SK-N-SH treated with all-trans-retinoic acid at 6 μM for 48 hours (cell line): ENCODE results near the gene GSG1L.

Experiments used
- ATAC-seq: fragments of 200-7000 bp; cut with Tn5 transposase; 3 replicates; pipeline ENCODE4 v1.9.1; 2020; ENCODE audit warnings: mild to moderate bottlenecking, moderate library complexity
- ARNTL ChIP-seq: fragments of 450-650 bp; formaldehyde crosslinking; IDR thresholded peaks from 2 replicates; pipeline ENCODE4 v1.5.0; 2020; ENCODE audit warnings: low read depth, mild to moderate bottlenecking, moderate library complexity, borderline replicate concordance
- CSDC2 ChIP-seq: fragments of 250-450 bp; sonication (Bioruptor Pico); IDR thresholded peaks from 2 replicates; pipeline ENCODE4 v1.5.0; 2020; ENCODE audit warnings: mild to moderate bottlenecking, moderate library complexity
- ESRRG ChIP-seq: fragments of 250-450 bp; sonication (Bioruptor Pico); IDR thresholded peaks from 2 replicates; pipeline ENCODE4 v1.6.1; 2021; ENCODE audit warnings: mild to moderate bottlenecking
- ISL1 ChIP-seq: fragments of 250-450 bp; sonication (Bioruptor Pico); IDR thresholded peaks from 2 replicates; pipeline ENCODE4 v2.1.2; 2022; ENCODE audit warnings: mild to moderate bottlenecking, moderate library complexity
- OSR1 ChIP-seq: fragments of 250-450 bp; sonication (Bioruptor Pico); IDR thresholded peaks from 2 replicates; pipeline ENCODE4 v1.8.0; 2022; ENCODE audit warnings: moderate library complexity, mild to moderate bottlenecking, inconsistent platforms
- PPARA ChIP-seq: fragments of 250-450 bp; sonication (Bioruptor Pico); IDR thresholded peaks from 2 replicates; pipeline ENCODE4 v1.5.0; 2020; ENCODE audit warnings: mild to moderate bottlenecking, borderline replicate concordance
- TCF4 ChIP-seq: fragments of 250-450 bp; sonication (Bioruptor Pico); IDR thresholded peaks from 2 replicates; pipeline ENCODE4 v1.8.0; 2021; ENCODE audit warnings: mild to moderate bottlenecking, moderate library complexity, borderline replicate concordance
- TOX ChIP-seq: fragments of 250-450 bp; sonication (Bioruptor Pico); IDR thresholded peaks from 2 replicates; pipeline ENCODE4 v1.8.0; 2021; ENCODE audit warnings: mild to moderate bottlenecking, moderate library complexity, borderline replicate concordance
- ZC3H10 ChIP-seq: fragments of 250-450 bp; sonication (Bioruptor Pico); IDR thresholded peaks from 2 replicates; pipeline ENCODE4 v1.5.1; 2021; ENCODE audit warnings: mild to moderate bottlenecking, moderate library complexity
- ZFP30 ChIP-seq: fragments of 450-650 bp; formaldehyde crosslinking; IDR thresholded peaks from 2 replicates; pipeline ENCODE4 v1.5.0; 2022; ENCODE audit warnings: mild to moderate bottlenecking, moderate library complexity
- ZNF565 ChIP-seq: fragments of 450-650 bp; formaldehyde crosslinking; conservative IDR thresholded peaks from 2 replicates; pipeline ENCODE4 v1.5.0; 2020; ENCODE audit warnings: low read depth, mild to moderate bottlenecking, moderate library complexity
- ZNF70 ChIP-seq: fragments of 450-650 bp; formaldehyde crosslinking; IDR thresholded peaks from 2 replicates; pipeline ENCODE4 v1.5.0; 2020; ENCODE audit warnings: mild to moderate bottlenecking, moderate library complexity
- TF ChIP-seq, protein P1 (sequence below): fragments of 250-450 bp; sonication (Bioruptor Pico); IDR thresholded peaks from 2 replicates; pipeline ENCODE4 v1.5.1; 2021; ENCODE audit warnings: mild to moderate bottlenecking, moderate library complexity
- TF ChIP-seq, protein P2 (sequence below): fragments of 250-450 bp; sonication (Bioruptor Pico); IDR thresholded peaks from 2 replicates; pipeline ENCODE4 v1.8.0; 2020; ENCODE audit warnings: mild to moderate bottlenecking, moderate library complexity, borderline replicate concordance
- TF ChIP-seq, protein P3 (sequence below): fragments of 250-450 bp; sonication (Bioruptor Pico); IDR thresholded peaks from 2 replicates; pipeline ENCODE4 v1.8.0; 2021; ENCODE audit warnings: low read depth, mild to moderate bottlenecking, moderate library complexity, borderline replicate concordance

Gene GSG1L

DNA sequence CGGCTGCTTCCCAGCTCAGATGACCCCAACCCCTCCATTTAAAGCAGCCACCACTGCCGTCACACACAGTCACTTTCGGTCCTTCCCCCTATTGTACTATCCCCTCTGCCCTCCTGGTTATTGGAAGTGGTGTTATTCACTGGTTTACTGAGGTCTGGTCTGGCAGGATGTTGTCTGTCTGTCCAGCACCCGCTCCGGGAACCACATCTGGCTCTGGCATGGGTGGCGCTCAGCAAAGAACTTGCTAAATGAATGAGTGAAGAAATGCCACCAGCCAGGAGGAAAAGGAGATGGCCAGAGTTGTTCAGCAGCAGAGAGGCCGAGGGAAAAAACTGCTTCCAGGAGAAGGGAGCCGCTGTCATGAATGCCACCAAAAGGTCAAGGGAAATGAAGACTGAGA is 161.6 kb downstream of the GSG1L start (continued):
- TF ChIP-seq ZNF70, result no peak
- TF ChIP-seq, protein P1, sequence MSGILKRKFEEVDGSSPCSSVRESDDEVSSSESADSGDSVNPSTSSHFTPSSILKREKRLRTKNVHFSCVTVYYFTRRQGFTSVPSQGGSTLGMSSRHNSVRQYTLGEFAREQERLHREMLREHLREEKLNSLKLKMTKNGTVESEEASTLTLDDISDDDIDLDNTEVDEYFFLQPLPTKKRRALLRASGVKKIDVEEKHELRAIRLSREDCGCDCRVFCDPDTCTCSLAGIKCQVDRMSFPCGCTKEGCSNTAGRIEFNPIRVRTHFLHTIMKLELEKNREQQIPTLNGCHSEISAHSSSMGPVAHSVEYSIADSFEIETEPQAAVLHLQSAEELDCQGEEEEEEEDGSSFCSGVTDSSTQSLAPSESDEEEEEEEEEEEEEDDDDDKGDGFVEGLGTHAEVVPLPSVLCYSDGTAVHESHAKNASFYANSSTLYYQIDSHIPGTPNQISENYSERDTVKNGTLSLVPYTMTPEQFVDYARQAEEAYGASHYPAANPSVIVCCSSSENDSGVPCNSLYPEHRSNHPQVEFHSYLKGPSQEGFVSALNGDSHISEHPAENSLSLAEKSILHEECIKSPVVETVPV (CRISPR knock-in tag), result no peak

DNA sequence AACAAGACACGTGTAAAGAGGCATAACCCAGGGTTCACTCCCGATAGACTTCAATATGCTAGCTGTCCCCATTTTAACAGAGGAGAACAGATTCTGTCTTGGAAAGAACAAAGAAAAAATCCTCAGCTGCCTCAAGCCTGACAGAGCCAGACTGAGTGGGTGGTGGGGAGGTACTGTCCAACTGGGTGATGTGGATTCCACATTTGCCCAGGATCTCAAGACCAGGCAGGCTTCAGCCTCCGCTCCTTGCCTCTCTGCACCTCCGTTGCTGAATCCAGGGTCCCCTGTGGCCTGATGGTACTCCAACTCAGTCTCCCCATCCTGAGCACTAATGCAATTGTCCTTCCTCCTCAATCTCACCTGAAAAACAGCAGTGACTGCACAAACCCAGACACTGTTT is 163.8 kb downstream of the GSG1L start:
- no peak for TF ChIP-seq ZNF565 (CRISPR knock-in tag)
- TF ChIP-seq ESRRG, result no peak
- TF ChIP-seq ZFP30, result no peak
- TF ChIP-seq TCF4 (CRISPR knock-in tag), result no peak
- TF ChIP-seq CSDC2 (CRISPR knock-in tag), result no peak
- TF ChIP-seq OSR1 (CRISPR knock-in tag), result no peak
- TF ChIP-seq, protein P2, sequence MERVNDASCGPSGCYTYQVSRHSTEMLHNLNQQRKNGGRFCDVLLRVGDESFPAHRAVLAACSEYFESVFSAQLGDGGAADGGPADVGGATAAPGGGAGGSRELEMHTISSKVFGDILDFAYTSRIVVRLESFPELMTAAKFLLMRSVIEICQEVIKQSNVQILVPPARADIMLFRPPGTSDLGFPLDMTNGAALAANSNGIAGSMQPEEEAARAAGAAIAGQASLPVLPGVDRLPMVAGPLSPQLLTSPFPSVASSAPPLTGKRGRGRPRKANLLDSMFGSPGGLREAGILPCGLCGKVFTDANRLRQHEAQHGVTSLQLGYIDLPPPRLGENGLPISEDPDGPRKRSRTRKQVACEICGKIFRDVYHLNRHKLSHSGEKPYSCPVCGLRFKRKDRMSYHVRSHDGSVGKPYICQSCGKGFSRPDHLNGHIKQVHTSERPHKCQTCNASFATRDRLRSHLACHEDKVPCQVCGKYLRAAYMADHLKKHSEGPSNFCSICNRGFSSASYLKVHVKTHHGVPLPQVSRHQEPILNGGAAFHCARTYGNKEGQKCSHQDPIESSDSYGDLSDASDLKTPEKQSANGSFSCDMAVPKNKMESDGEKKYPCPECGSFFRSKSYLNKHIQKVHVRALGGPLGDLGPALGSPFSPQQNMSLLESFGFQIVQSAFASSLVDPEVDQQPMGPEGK (CRISPR knock-in tag), result no peak
- no peak for TF ChIP-seq ARNTL (CRISPR knock-in tag)
- TF ChIP-seq ZC3H10, result no peak
- TF ChIP-seq, protein P3, sequence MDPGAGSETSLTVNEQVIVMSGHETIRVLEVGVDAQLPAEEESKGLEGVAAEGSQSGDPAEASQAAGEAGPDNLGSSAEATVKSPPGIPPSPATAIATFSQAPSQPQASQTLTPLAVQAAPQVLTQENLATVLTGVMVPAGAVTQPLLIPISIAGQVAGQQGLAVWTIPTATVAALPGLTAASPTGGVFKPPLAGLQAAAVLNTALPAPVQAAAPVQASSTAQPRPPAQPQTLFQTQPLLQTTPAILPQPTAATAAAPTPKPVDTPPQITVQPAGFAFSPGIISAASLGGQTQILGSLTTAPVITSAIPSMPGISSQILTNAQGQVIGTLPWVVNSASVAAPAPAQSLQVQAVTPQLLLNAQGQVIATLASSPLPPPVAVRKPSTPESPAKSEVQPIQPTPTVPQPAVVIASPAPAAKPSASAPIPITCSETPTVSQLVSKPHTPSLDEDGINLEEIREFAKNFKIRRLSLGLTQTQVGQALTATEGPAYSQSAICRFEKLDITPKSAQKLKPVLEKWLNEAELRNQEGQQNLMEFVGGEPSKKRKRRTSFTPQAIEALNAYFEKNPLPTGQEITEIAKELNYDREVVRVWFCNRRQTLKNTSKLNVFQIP, result no peak
- TF ChIP-seq, protein P1 (CRISPR knock-in tag), result no peak
- TF ChIP-seq PPARA (CRISPR knock-in tag), result no peak
- TF ChIP-seq TOX (CRISPR knock-in tag), result no peak
- no peak for TF ChIP-seq ZNF70
- TF ChIP-seq ISL1 (CRISPR knock-in tag), result no peak
- TF ChIP-seq, all 23 proteins: peak for 0
- ATAC-seq, result no peak

DNA sequence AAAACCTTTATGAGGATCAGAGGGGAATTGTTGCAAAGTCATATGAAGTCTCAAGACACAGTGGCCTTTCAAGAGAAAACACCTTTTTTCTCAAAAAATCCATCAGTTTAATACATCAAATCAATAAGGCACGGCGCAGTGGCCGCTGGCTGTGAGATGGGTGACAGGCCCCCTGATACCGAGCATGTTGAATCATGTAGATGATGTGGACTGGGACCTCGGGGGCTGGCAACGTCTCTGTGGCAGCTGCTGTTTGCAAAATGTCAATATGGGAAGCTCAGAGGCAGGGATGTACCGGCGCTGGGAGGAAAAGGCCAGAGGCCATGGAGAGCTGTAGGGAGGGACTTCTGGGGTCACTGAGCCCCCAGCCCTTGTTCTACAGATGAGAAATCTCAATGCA is 169.1 kb downstream of the GSG1L start:
- no peak for ATAC-seq
- no peak for TF ChIP-seq OSR1 (CRISPR knock-in tag)
- TF ChIP-seq, protein P2 (CRISPR knock-in tag), result no peak

DNA sequence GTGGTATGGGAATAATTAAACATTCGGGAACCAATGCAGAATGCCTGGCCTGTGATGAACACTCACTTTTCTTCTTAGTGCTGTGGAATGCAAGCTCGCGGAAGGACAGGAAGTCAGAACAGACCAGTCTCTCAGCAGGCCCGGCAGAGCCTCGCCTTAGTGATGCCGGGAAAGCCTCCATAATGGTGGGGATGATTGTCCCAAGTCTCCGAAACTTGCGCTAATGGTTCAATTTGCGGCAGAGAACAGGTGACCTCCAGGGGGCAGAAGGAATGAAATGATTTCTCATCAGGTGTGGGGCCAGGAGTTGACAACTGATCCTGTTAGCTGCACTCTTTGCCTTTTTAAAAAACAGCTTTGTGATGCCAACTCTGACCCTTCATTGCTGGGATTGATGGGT is 170.6 kb downstream of the GSG1L start:
- no peak for ATAC-seq
- TF ChIP-seq, protein P3, result no peak
- TF ChIP-seq, protein P2 (CRISPR knock-in tag), result no peak
